A172 (cell line): Measurements from ENCODE around the gene TMED8. TPM values are rescaled to one million over a fixed set of nuclear protein-coding genes. Genes with fewer than 3 reads are reported as not detected.
"Not testable (repeated sequence)": the region's sequence is repeated elsewhere in the genome, so short reads cannot be mapped to it uniquely, and the experiment has no call there.

Experiments used
- DNase-seq: peaks from one replicate; pipeline ENCODE4 v3.0.0-alpha.2; 2015; ENCODE audit warnings: low spot score
- total RNA-seq: library from RNA; depleted of rRNA; stranded (reverse); fragments of >200 nt; shearing (Covaris generic); gene quantifications from 2 replicates; pipeline ENCODE4 v1.2.3, GENCODE V29; 2014

The TMED8 gene
- total RNA-seq, 1 experiment from 2014 or later: 11.5 TPM

DNA sequence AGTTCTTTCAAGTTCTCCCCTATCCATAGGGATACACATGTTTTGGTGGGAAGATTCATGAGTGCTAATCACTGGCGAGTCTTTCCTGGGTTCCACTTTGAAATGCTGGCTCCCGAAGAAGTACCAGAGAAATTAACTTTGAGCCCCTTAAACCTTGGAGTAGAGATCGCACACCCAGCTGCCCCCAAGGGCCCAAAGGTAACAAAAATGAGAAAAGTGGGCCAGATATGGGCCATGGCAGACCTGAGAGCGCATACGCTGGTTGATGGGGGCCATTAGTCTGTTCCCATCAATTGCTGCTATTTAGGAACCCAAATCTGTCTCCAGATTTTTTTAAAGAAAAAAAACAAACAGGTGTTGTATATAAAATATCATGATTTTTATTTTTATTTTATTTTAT, 53.9 kb downstream of the TMED8 start:
- DNase-seq: no peak

DNA sequence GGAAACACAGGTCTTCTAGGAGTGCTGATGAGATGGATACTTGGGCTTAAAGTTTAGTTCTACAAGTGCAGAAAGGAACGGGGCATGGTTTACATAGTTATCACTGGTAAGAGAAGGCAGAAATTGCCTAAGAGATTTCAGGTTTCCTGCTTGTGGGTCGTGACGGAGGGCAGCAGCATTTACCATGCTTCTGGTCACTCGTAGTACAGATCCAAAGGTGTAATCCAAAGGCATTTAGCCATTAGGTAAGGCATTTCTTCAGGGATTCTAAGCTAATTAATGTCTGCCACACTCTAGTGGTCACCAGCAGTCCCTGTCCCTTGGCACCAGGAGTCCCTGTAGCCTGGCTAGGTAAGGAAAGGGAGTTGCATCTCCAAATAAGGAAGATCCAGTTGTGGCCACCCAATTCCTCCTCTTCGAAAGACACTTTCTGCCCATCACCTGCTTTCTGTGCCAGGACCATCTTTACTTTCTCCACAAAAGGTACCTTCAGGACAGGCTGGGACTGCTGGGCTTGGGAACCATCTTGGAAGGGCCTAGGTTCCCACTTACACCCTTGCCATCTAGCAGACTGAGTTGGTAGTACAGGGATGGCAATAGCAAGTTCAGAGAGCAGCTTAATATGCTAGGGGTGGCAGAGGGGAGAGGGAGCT, 54.5 kb downstream of the TMED8 start:
- DNase-seq: no peak

DNA sequence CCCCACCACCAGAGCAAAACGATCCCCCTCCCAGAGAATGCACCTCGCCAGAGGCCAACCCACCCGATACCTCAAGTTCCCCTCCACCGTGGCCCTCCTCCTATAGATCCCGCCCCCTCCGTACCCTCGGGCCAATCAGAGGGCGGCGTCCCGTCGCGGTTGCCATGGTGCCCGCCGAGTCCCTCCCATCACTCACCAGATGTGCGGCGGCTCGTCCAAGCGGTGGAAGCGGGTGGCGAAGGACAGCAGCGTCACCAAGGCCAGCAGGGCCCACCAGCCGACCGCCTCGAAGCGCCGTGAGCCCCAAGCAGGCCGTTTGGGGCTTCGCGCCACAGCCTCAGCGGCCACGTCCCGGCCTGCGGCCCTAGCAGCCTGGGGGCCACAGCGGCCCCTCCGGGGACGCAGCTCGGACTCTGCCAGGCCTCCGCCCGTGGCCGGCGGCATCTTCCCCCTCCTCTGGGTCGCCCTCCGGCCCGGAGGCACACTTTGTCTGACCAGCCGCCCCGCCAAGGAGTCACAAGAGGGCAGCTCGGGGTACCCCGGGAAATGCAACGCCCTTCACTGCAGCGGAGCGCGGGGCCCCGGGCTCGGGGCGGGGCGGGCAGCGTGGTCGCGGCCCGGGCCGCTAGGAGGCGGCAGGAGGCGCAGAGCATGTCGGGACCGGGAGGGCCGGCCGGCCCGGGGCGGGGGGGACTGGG, 56.5 kb downstream of the TMED8 start, which contains the start of gene POMT2:
TSS of gene POMT2 (minus strand) at position 646 of the 698 bp plus-strand sequence. CDS start at position 444, 202 bp downstream.
- DNase-seq: peak; percentile 63

DNA sequence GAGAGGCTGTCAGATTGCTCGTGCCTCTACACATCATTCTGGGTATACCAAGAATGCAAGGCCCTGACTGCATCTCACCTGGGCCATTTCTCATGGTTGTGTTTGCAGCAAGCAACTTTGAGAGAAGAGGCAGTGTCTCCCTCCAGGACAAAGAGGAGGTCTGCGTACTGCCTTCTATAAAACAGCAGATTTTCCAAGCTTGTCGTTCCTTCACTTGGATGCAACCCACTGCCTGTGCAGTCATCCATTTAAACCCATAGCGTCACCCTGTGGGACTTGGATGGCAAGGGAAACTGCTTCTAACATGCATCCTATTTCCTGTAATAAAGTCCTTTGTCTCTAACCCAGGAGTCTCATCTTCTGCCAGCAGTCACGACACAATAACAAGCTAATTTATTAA, 57.5 kb downstream of the TMED8 start:
- no peak for DNase-seq

DNA sequence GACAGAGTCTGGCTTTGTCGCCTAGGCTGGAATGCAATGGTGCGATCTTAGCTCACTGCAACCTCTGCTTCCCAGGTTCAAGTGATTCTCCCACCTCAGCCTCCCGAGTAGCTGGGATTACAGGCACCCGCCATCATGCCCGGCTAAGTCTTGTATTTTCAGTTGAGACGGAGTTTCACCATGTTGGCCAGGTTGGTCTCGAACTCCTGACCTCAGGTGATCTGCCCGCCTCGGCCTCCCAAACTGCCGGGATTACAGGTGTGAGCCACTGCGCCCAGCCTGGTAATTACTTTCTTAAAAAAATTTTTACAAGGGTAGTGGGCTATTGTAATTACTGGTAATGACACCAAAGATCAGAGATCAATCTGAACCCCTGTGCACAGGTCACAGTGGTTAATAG, 58.1 kb downstream of the TMED8 start:
- DNase-seq: not testable (repeated sequence)

DNA sequence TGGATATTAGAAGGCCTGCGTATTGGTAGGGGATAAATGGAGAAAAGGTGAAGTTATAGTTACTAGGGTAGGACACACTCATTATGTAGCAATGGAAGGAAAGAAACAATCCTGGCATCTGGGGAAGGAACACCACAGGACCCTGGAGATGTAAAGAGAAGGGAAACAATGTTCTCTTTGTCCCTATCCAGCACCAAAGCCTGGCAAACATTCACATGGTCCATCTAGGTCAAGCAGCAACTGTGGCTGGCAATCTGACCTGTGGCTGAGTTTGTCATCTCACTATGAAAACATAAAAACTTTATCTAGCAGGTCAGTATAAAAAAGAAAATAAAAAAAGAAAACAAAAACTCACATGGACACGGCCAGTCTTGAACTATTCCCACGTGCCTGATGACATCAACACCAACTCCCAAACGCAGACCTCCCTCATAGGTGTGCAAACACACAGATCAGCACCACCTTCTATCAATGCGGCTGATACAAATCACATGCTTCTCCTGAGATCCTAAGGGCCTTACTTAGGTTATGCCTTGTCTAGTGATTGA, 58.8 kb downstream of the TMED8 start:
- DNase-seq: no peak

DNA sequence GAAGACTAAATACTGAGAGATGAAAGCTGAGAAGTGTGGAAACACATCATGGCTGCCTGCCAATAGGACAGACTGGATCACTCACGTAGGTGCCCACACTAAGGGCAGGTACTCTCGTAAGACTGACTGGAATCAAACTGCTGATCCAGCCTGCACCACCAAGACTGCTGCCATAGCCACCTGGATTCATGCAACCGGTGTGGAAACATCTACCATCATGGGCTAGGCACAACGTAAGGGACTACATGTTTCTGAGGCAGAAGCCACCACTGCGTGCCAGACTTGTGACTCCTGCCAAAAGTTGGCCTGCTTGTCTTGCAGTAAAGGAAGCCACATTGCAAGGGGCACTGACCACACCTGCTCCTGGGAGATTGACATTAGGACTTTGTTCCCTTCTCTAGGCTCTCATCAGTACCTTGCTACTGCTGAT, 60.0 kb downstream of the TMED8 start:
- DNase-seq: no peak

DNA sequence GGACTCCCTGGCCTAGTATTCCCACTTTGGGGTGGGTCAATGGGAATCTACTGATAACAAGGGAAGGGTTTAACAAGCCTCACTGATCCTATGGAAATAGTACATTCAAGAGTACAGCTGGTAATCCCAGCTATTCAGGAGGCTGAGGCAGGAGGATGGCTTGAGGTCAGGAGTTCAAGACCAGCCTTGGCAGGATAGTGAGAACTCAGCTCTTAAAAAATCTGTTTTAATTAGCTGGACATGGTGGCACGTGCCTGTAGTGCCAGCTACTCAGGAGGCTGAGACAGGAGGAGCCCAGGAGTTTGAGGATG, 60.7 kb downstream of the TMED8 start:
- DNase-seq: no peak

DNA sequence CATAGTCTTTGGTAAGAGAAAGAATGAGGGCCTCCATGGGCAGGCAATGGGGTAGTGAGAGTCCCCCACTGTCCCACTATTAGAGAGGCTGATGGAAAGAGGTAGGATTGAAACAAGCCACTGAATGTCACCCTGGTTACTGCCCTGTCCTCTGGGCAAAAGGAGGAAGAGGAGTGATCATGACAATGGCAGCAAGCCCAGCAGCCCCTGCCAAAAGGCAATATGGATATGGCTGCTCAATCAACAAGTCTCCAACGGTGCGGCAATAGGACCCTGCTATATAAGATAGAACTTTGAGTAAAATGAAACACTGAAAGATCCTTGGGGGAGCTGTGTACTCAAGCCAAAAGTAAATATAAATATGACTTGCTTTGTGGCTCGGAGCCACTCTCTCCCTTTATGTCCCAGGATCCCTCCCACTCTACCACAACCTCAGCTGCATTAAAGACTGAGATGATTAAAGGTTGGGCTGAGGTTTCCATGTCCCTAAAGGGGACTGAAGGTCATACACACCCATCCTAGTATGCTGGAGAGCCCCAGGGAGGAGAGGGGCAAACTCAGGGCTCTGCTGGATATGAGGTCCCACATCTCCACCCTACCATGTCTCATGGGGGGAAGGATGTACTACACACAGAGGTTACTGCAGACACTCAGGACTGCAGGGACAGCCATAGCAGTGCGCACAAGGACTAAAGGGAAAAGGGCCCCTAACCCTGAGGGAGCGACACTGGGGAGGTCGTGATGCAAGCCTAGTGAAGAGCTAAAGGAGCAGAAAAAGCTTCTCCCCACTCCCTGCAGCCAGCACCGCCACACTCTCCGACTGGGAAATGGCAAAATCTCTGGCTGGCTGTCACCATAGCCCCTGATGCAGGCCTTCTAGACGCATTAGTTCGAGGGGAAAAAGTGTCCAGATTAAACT, 62.1 kb downstream of the TMED8 start:
- DNase-seq: no peak

DNA sequence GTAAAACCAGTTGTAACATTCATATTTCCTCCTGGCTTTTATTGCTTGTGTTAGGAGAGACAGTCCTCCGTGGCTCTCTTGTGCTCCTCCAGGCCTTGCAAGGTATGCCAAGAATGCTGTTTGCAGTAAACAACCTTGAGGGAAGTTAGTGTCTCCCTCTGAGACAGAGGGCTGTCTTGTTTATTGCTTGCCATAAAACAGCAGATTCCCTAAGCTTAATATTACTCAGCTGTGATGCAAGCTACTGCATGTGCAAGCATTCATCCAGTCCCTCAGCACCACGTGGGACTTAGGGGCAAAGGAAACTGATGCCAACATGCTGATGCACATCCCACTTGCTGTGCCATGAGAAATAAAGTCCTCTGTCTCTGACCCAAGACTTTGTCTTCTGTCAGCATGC, 62.9 kb downstream of the TMED8 start:
- DNase-seq: peak; percentile 66

DNA sequence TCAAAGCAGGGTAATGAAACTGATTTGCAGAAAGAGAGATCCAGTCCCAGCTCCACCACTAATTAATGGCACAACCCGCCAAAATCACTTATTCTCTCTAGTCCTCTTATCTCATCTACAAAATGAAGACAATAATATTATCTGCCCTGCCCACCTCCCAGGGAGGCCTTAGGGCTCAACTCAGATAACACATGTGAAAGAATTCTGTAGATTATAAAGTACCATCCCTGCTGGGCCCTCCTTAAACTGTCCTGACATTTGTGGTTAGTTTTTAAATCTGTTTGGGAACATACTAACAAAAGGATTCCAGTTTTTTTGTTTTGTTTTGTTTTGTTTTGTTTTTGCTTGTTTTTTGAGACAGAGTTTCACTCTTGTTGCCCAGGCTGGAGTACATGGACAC, 63.5 kb downstream of the TMED8 start:
- no peak for DNase-seq

DNA sequence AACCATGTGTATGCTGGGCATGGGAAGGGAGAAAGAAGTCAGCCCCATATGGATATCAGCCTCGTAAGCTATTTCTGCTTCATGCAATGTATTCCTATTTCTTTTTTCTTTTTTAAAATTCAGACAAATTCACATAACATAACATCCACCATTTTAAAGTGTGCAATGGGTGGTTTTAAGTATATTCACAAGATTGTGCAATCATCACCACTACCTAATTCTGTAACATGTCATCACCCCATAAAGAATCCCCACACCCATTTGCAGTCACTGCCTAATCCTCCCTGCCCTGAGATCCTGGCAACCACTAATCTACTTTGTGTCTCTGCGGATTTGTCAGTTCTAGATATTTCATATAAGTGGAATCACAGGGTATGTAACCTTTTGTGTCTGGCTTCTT, 65.7 kb downstream of the TMED8 start:
- DNase-seq: no peak

DNA sequence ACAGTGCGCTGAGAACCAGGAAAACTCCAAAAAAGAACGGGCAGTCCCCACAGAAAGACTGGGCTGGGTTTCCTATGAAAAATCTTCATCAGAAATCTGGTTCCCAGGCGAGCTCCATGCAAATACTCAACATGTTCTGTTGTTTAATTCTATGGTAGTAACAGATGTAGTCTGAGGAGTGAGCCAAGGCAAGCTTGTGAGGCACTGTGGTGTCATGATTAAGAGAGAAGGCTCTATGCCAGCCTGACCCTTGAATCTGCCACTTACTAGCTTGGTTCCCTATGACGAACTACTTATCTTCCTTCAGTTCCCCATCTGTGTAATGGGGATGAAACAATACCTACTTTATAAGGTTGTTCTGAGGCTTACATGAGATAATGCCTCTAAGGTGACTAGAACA, 66.9 kb downstream of the TMED8 start:
- no peak for DNase-seq

DNA sequence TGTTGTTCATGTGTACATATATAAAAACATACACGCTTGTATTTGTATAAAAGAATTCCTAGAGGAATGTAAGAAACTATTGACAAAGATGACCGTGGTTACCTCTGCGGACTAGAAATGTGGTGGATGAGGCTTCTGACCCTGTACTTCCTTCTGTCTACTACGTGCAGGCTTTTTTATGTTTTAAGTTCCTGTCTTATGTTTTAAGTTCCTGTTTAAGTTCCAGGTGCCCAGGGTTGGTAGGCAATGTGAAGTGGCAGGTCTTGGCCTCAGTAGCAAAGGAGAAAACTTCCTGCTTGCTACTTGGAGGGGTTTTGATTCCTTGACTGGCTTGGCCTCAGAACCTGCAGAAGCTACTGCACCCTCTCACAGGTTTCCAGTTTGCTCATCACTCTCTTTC, 67.8 kb downstream of the TMED8 start:
- no peak for DNase-seq

DNA sequence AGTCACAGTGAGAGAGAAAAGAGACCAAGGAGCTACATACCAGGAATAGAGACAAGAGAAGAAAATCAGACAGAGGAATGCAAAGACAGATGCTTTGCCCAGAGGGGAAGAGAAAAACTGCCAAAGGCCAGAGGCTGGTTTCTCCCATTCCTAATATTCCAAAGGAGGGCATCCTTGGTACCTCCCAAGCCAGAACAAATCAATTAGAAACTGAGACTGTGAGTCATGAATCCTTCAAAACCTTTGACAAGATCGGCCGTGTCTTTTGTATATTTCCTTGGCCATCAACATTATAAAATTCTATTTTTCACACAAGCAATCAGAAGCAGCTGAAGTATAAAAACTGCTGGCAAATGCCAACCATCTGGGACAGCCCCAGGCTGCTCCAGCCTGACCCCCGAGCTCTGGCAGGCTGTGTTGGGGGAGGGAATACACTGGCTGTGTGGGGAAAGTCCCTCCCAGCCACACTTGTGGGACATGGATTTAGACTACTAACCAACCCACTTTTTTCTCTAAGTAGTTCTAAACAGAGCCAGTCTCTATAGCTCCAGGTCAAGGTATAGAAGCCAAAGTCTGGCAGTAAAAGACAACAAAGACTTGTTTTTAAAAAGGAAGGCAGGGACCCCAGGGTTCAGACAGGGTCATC, 69.9 kb downstream of the TMED8 start:
- no peak for DNase-seq

DNA sequence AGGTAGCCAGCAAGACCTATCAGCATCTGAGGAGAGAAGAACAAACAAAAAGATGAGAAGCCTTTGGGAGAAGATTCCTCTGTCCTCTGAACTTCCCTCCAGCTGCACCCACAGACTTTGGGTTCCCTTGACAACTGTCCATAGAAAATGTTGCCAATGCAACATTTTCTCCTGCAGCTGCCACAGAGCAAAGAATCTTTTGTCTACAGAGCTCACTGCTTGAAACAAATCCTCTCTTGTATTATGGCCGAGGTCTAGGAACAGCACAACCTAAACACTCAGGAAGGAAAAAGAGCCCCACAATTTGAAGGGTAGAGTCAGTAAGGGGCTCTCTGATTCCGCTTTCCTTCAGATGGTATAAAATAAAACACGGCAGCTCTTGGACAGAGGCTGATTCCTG, 70.5 kb downstream of the TMED8 start:
- DNase-seq: no peak

DNA sequence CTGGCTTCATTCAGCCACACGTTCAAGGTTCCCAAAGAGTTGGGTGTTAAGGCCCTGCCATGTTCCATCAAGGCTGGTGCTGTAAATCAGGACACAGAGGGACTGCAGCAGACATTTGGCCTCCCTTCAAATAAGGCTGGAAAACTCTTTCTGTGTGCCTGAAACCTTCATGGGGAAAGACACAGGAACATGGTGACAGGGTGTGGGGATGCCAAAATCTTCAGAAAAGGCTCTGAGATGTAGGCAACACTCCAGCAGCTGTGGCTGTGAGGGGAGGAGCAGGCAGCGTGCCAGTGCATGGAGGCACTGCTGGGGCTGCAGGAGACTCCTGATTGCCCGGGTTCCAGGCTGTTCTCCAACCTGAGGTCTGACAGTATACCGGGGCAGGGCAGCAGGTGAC, 71.2 kb downstream of the TMED8 start:
- DNase-seq: no peak

DNA sequence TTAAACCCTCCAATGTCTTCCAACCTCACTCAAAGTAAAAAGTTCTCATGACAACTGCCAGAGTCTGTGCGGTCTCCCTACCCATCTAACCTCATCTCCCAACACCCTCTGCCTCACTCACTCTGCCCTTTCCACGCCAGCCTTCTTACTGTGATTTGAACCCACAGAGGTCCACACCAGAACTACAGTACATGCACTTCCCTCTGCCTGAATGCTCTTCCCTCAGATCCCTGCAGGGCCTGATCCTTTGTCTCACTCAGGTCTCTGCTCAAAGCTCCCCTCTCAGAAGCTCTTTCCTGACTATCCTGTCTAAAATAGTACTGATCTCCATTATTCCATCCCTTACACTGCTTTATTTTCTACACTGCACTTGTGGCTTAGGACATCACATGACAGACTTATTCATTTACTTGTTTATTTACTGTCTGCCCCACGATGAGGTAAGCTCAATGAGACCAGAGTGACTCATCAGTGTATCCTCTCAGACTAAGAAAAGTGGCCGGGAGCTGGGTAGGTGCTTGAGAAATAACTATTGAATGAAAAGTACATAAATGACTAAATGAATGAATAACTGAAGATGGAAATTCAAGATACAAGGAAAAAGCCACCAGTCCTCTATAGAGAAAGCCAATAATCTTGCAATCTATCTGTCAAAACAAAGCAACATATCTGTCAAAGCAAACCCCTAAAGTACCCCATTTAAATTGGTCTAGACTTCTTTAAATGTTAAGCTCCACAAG, 73.3 kb downstream of the TMED8 start:
- peak; percentile 86 for DNase-seq

DNA sequence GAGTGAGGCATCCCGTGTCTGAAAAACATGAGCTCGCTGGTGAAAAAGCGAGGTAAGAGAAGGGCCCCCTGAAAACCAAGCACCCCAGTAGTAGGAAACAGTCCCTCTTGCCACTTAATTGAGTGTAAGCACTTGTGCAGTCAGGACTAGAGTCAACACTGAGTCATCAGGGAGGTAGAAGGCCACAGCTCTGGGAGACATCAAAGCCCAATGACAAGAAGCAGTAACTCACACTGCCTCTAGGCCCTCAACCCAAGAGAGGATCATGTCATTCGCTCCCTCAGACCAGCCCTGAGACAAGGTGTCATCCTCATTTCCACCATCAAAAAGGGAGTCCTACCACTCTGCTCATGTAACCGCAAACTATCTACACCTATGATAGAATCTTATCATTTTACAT, 74.0 kb downstream of the TMED8 start:
- peak; percentile 79 for DNase-seq

DNA sequence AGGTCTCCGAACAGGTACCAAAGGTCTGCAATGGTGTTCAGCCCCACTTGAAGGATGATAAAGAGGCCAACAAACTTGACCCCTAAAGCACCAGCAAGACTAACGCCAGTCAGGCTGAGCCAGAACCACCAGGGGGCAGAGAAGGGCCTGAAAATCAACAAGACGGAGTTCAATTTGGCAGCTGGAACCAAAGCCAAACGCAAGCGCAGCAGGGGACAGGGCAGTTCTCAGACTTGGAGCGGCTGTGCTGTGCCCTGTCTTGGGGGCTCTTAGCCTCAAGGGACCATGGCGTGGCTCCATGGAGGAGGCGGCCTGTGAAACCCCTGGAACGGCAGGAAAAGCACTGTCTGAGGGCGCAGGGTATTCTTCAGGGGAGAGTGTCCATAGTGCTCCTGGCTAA, 75.8 kb downstream of the TMED8 start:
- DNase-seq: peak; percentile 29

DNA sequence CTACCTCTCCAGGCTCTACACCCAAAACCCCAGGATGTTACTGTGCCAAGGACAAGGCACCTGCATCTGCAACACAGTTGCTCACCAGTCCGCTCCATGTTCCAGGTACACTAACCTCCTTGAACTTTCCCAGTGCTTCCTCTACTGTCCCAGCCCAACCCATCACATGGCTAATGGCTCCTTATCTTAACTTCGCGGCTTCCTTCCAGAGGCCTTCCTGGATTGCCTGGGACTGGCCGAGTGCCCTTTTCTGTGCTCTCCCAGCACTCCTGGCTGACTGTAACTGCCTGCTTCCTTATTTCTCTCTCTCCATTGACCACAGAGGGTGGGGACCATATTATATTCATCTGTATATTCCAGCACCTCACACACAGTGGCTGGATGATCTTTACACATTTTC, 77.1 kb downstream of the TMED8 start:
- DNase-seq: no peak
